Esophagus muscularis mucosa (tissue), 4 donors: ENCODE data around the gene TGFBR1. TPM values are rescaled to one million over a fixed set of nuclear protein-coding genes. Genes with fewer than 3 reads are reported as not detected.
"Not testable (repeated sequence)": the region's sequence is repeated elsewhere in the genome, so short reads cannot be mapped to it uniquely, and the experiment has no call there.

Experiments used
- DNase-seq: peaks from one replicate; pipeline ENCODE4 v3.0.0-alpha.2; 2017; ENCODE audit errors: extremely low spot score
- H3K27ac ChIP-seq, 4 donors: fragments of 200-600 bp; sonication (generic); replicated peaks in 1 of 4; 1 replicate in 3 of 4; 2 replicates in 1 of 4; pipeline ENCODE4 v1.5.1; 2016 to 2019; ENCODE audit warnings: mild to moderate bottlenecking in 1 of 4
- H3K27me3 ChIP-seq, 4 donors: fragments of 200-600 bp; sonication (generic); one replicate each; pipeline versions ENCODE4 v1.5.1 to v1.6.0; 2016 to 2019
- H3K36me3 ChIP-seq, 4 donors: fragments of 200-600 bp; sonication (generic); one replicate each; pipeline ENCODE4 v1.5.1; 2016 to 2019
- H3K4me1 ChIP-seq, 4 donors: fragments of 200-600 bp; sonication (generic); one replicate each; pipeline ENCODE4 v1.5.1; 2016 to 2019
- H3K4me3 ChIP-seq, 4 donors: fragments of 200-600 bp; sonication (generic); 1 replicate in 2 of 4; 2 replicates in 2 of 4; pipeline ENCODE4 v1.5.1; 2016 to 2019; ENCODE audit warnings: mild to moderate bottlenecking in 4 of 4, moderate library complexity in 1 of 4
- H3K9me3 ChIP-seq, 4 donors: fragments of 200-600 bp; sonication (generic); 1 replicate in 3 of 4; 2 replicates in 1 of 4; pipeline ENCODE4 v1.5.1; 2016 to 2019
- EP300 ChIP-seq: sonication (generic); formaldehyde crosslinking; IDR thresholded peaks from one replicate; pipeline ENCODE4 v1.6.1; 2017; ENCODE audit warnings: antibody characterized with exemption
- POLR2A ChIP-seq: fragments of 450-650 bp; IDR thresholded peaks from one replicate; pipeline ENCODE4 v1.6.1; 2017; ENCODE audit warnings: antibody characterized with exemption, moderate library complexity, mild to moderate bottlenecking, low read depth
- POLR2AphosphoS5 ChIP-seq, 2 donors: sonication (generic); formaldehyde crosslinking; IDR thresholded peaks; one replicate each; pipeline ENCODE4 v1.6.1; 2017; ENCODE audit warnings: antibody characterized with exemption in 2 of 2
- WGBS: methylation state at CpG from one replicate; pipeline ENCODE4 v1.1.5; 2018; 5-methylcytosine and 5-hydroxymethylcytosine counted together
- intact Hi-C: fragments of 100-400 bp; cut with DNase I; formaldehyde crosslinking; loops from one replicate; pipeline ENCODE4 v1.15.1; 2023
- total RNA-seq, 4 donors: library from RNA; depleted of rRNA; stranded (reverse); fragments of >200 nt; gene quantifications; one replicate each; pipeline versions ENCODE4 v1.1.0 to v1.2.1, GENCODE V29; 2016
- TF ChIP-seq, protein P1 (sequence below), 3 experiments: fragments of 200-600 bp in 2 of 3; fragments of 450-650 bp in 1 of 3; sonication (generic) in 2 of 3; IDR thresholded peaks; one replicate each; pipeline ENCODE4 v1.5.1; 2017 to 2019; ENCODE audit warnings: antibody characterized with exemption in 3 of 3, mild to moderate bottlenecking in 2 of 3, moderate library complexity in 1 of 3

Gene TGFBR1
- total RNA-seq, 4 donors from 2014 or later = 33.7 to 63.1 (median 48.1) TPM

DNA sequence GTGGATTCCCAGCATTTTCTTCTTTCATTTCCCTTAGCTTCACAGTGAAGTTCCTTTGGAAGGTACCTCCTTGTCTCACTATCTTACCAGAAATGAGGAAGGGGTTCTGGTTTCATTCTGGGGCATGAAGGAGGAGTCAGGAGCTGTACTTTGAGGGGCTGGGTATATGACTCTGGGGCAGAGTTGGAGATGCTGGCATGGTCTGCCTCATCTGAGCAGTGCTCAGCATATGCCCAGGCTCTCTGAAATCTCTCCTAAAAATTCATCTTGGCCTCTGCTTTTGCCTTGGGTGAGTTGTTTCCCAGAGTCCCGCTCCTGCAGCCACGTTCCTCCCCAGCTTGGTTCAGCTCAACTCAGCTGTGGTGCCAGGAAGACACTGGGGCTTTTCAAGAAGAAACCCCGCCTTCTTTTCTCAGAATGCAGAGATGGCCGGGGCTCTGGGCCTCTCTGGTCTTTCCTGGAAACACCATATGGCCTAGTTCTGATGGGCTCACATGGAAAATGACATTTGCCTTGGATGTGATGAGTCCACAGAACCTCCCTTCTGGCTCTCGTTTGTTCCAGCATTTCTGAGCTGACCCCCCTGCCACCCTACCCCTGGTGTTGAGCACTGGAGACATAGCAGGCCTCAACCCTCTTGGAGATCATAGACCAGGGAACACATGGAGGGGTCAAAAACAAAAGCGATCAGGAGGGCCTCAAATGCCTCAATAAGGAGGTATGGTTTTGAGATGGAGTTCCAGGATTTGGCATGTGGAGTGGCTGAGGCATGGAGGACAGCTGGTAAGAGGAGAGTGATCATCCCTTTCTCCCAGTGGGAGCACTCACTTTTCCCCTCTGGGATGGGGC is 12.0 kb upstream of the TGFBR1 start:
- no peak overlapping the region for H3K4me3 ChIP-seq
- no peaks in the 10 kb centered on the region for H3K9me3 ChIP-seq
- no peaks in the 10 kb centered on the region for H3K4me1 ChIP-seq
- DNase-seq = peak; percentile 55
- no peaks in the 10 kb centered on the region for H3K36me3 ChIP-seq
- TF ChIP-seq, protein P1, sequence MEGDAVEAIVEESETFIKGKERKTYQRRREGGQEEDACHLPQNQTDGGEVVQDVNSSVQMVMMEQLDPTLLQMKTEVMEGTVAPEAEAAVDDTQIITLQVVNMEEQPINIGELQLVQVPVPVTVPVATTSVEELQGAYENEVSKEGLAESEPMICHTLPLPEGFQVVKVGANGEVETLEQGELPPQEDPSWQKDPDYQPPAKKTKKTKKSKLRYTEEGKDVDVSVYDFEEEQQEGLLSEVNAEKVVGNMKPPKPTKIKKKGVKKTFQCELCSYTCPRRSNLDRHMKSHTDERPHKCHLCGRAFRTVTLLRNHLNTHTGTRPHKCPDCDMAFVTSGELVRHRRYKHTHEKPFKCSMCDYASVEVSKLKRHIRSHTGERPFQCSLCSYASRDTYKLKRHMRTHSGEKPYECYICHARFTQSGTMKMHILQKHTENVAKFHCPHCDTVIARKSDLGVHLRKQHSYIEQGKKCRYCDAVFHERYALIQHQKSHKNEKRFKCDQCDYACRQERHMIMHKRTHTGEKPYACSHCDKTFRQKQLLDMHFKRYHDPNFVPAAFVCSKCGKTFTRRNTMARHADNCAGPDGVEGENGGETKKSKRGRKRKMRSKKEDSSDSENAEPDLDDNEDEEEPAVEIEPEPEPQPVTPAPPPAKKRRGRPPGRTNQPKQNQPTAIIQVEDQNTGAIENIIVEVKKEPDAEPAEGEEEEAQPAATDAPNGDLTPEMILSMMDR (IDR thresholded peaks at IDR 0.05) = no peak
- TF ChIP-seq POLR2AphosphoS5 (IDR thresholded peaks at IDR 0.05) (no peak), POLR2A (no peak), EP300 (no peak)
- no peaks in the 10 kb centered on the region for H3K27me3 ChIP-seq
- no peak overlapping the region for H3K27ac ChIP-seq
- intact Hi-C loops = no loop called here
- 94% methylated on average over 6 of the region's 6 CpGs for WGBS

GRCh38 chr9:99093492-99093791 is 11.5 kb upstream of the TGFBR1 start:
- no peak overlapping the region for H3K4me3 ChIP-seq
- no peak overlapping the region for H3K27ac ChIP-seq
- H3K27me3 ChIP-seq = no peaks in the 10 kb centered on the region
- TF ChIP-seq, protein P1 (IDR thresholded peaks at IDR 0.05) = no peak
- TF ChIP-seq POLR2A (no peak), EP300 (no peak)
- H3K4me1 ChIP-seq = no peaks in the 10 kb centered on the region
- H3K36me3 ChIP-seq = no peaks in the 10 kb centered on the region
- peak; percentile 62 for DNase-seq
- no peaks in the 10 kb centered on the region for H3K9me3 ChIP-seq
- no CpG with 5 or more reads among the region's 3 CpGs for WGBS
- intact Hi-C loops = no loop called here

DNA sequence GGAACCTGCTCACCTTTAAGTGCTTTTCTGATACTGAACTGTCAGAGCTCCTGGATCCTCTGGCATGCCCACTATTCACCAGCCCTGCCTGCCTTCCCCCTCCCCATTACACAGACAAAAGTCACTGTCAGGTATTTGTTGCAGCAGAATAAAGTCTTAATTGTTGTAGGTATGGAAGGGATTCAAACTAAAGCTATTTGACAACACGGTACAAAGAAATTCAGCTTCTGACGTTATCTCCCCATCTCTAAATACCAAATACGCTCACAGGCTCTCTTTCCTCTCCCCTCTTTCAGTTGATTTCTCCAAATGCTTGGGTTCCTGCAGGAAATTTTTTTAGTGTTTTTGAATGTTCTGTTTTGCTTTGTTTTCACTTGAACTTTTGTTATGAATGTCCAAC is 9.3 kb upstream of the TGFBR1 start:
- Histone ChIP-seq H3K4me3 (no peak overlapping the region), H3K4me1 (no peaks in the 10 kb centered on the region), H3K9me3 (no peaks in the 10 kb centered on the region), H3K27ac (no peak overlapping the region), H3K27me3 (no peaks in the 10 kb centered on the region), H3K36me3 (no peaks in the 10 kb centered on the region)
- no peak for DNase-seq
- TF ChIP-seq, protein P1 (IDR thresholded peaks at IDR 0.05) = no peak
- no peak for TF ChIP-seq EP300
- no peak for TF ChIP-seq POLR2AphosphoS5 (IDR thresholded peaks at IDR 0.05)
- TF ChIP-seq POLR2A = no peak
- intact Hi-C loops = no loop called here
- 87% methylated on average over 3 of the region's 3 CpGs for WGBS

DNA sequence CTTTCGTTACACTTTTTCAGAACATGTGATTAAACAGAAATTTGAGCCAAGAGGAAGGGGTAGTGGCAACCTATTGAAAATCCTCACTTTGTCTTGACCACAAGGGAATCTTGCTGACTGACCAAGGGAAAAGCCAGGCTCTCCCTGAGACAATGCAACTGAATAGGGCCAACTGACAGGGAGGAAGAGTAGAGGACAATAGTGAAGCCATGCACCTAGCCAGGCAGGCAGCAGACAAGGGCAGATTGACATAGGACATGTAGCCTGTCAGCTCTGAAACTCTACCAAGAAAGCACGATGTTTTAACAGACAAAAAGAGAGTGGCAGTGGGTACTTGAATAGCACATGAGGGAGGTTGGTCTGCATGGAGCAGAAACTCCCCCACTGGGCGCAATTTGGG is 8.5 kb upstream of the TGFBR1 start:
- no peak for DNase-seq

GRCh38 chr9:99099806-99100585 is 4.9 kb upstream of the TGFBR1 start:
- H3K4me3 ChIP-seq, H3K27me3 ChIP-seq, H3K9me3 ChIP-seq, H3K27ac ChIP-seq, H3K36me3 ChIP-seq, DNase-seq: not testable (repeated sequence)
- peaks cover 17 to 25% (median 19%) of the 10 kb centered on the region in 4 donors for H3K4me1 ChIP-seq
- WGBS = 87% methylated on average over 5 of the region's 5 CpGs
- intact Hi-C loops = loop anchor here (10.0 kb wide), 1 partner anchor 55 kb away; no protein-coding TSS in a partner anchor

More for the DNA sequence above, 8.5 kb upstream of the TGFBR1 start:
- no peaks in the 10 kb centered on the region for H3K9me3 ChIP-seq
- H3K4me3 ChIP-seq = no peak overlapping the region
- WGBS = 88% methylated on average over 3 of the region's 3 CpGs
- H3K4me1 ChIP-seq = no peaks in the 10 kb centered on the region
- no peak overlapping the region for H3K27ac ChIP-seq
- no peaks in the 10 kb centered on the region for H3K36me3 ChIP-seq
- intact Hi-C loops = no loop called here
- no peaks in the 10 kb centered on the region for H3K27me3 ChIP-seq
- TF ChIP-seq POLR2A (no peak), EP300 (no peak), POLR2AphosphoS5 (IDR thresholded peaks at IDR 0.05) (no peak)
- TF ChIP-seq, protein P1 (IDR thresholded peaks at IDR 0.05) = no peak
